Inflammatory macrophage (primary cell): ENCODE results near the gene MTG1.
"Not testable (repeated sequence)": the region's sequence is repeated elsewhere in the genome, so short reads cannot be mapped to it uniquely, and the experiment has no call there.

Experiments used
- DNase-seq, 2 donors: peaks; one replicate each; pipeline ENCODE4 v3.0.0-alpha.2; 2020 to 2022

Gene MTG1

GRCh38 chr10:133424601-133425000 lies 30.6 kb downstream of the MTG1 start, which contains the start of gene SPRN:
SPRN (minus strand) TSS chr10:133424625; CDS start chr10:133423681, 944 bp downstream.
- DNase-seq: not testable (repeated sequence)

GRCh38 chr10:133429571-133429970 lies 35.6 kb downstream of the MTG1 start:
- not testable (repeated sequence) for DNase-seq

- DNase-seq: not testable (repeated sequence)
Observed at GRCh38 chr10:133431888-133432613, 38.1 kb downstream of the MTG1 start.

GRCh38 chr10:133432789-133433188 lies 38.8 kb downstream of the MTG1 start:
- not testable (repeated sequence) for DNase-seq

- peak; percentile 50 to 52 for DNase-seq
Observed at GRCh38 chr10:133438711-133439273, 44.8 kb downstream of the MTG1 start.

- no peak for DNase-seq
Observed at GRCh38 chr10:133439517-133440461, 45.8 kb downstream of the MTG1 start.

GRCh38 chr10:133440633-133441285 lies 46.8 kb downstream of the MTG1 start:
- DNase-seq: no peak

- not testable (repeated sequence) for DNase-seq
Observed at GRCh38 chr10:133441356-133441755, 47.4 kb downstream of the MTG1 start.

- no peak for DNase-seq
Observed at GRCh38 chr10:133441780-133442179, 47.8 kb downstream of the MTG1 start.

- no peak for DNase-seq
Observed at GRCh38 chr10:133442191-133442966, 48.4 kb downstream of the MTG1 start.

- DNase-seq: no peak
Observed at GRCh38 chr10:133442967-133443924, 49.3 kb downstream of the MTG1 start.

GRCh38 chr10:133444342-133445267 lies 50.6 kb downstream of the MTG1 start:
- DNase-seq: no peak

GRCh38 chr10:133445268-133445732 lies 51.3 kb downstream of the MTG1 start:
- DNase-seq: no peak

GRCh38 chr10:133445751-133446708 lies 52.1 kb downstream of the MTG1 start:
- no peak for DNase-seq

- DNase-seq: no peak
Observed at GRCh38 chr10:133446979-133447378, 53.0 kb downstream of the MTG1 start.

GRCh38 chr10:133448120-133448519 lies 54.2 kb downstream of the MTG1 start:
- no peak for DNase-seq

GRCh38 chr10:133451346-133451745 lies 57.4 kb downstream of the MTG1 start:
- no peak for DNase-seq

GRCh38 chr10:133452453-133452852 lies 58.5 kb downstream of the MTG1 start:
- no peak for DNase-seq
